NCI-H2081 (cell line): ENCODE data around the gene CLMN.
A peak's percentile ranks its signal among the peaks of the same experiment; 100 is the strongest.

Source experiments
- DNase-seq, 2 experiments: peaks; one replicate each; lab custom pipeline; 2025; lab: John Stamatoyannopoulos, UW

The CLMN gene

GRCh38 chr14:95261616-95262510 is 57.8 kb downstream of the CLMN start:
- no peak for DNase-seq

- no peak for DNase-seq
These were observed 59.0 kb downstream of the CLMN start for GRCh38 chr14:95260537-95261361.

- no peak for DNase-seq
These were observed 60.7 kb downstream of the CLMN start for GRCh38 chr14:95258754-95259593.

- no peak for DNase-seq
These were observed 61.6 kb downstream of the CLMN start for GRCh38 chr14:95258156-95258555.

- DNase-seq = no peak
These were observed 62.2 kb downstream of the CLMN start for GRCh38 chr14:95257521-95257920.

- no peak for DNase-seq
These were observed 63.0 kb downstream of the CLMN start for GRCh38 chr14:95256776-95257060.

- DNase-seq = peak; percentile 11 to 34
These were observed 63.5 kb downstream of the CLMN start for GRCh38 chr14:95256002-95256775.

- DNase-seq = peak in 1 of 2 experiments; percentile 39
These were observed 64.2 kb downstream of the CLMN start for GRCh38 chr14:95255487-95255886.

GRCh38 chr14:95255013-95255412 is 64.7 kb downstream of the CLMN start:
- no peak for DNase-seq

- no peak for DNase-seq
These were observed 65.4 kb downstream of the CLMN start for GRCh38 chr14:95254288-95254687.

GRCh38 chr14:95253039-95253630 is 66.6 kb downstream of the CLMN start:
- no peak for DNase-seq

- DNase-seq = no peak
These were observed 67.5 kb downstream of the CLMN start for GRCh38 chr14:95252219-95252618.

- no peak for DNase-seq
These were observed 68.8 kb downstream of the CLMN start for GRCh38 chr14:95250936-95251335.

- DNase-seq = no peak
These were observed 69.5 kb downstream of the CLMN start for GRCh38 chr14:95250140-95250769.

- no peak for DNase-seq
These were observed 71.3 kb downstream of the CLMN start for GRCh38 chr14:95248432-95248831.

GRCh38 chr14:95246870-95247269 is 72.8 kb downstream of the CLMN start:
- no peak for DNase-seq

GRCh38 chr14:95245334-95245733 is 74.4 kb downstream of the CLMN start:
- no peak for DNase-seq

GRCh38 chr14:95244587-95244986 is 75.1 kb downstream of the CLMN start:
- DNase-seq = no peak

- DNase-seq = no peak
These were observed 76.8 kb downstream of the CLMN start for GRCh38 chr14:95242870-95243269.
